Spleen (tissue), 7 donors: Measurements from ENCODE around the gene ANTXR2.

ENCODE experiments used
- CTCF ChIP-seq, 11 experiments: fragments of 200-600 bp in 7 of 11; fragments of 450-650 bp in 4 of 11; sonication (generic) in 4 of 11; IDR thresholded peaks in 8 of 11; conservative IDR thresholded peaks in 3 of 11; 1 replicate in 7 of 11; 2 replicates in 4 of 11; pipeline versions ENCODE4 v1.4.0 to v1.8.0; 2016 to 2021; ENCODE audit warnings: antibody characterized with exemption in 11 of 11, inconsistent platforms in 4 of 11, mild to moderate bottlenecking in 1 of 11
- POLR2A ChIP-seq, 3 donors: fragments of 450-650 bp; IDR thresholded peaks; one replicate each; pipeline ENCODE4 v1.5.1; 2017; ENCODE audit warnings: antibody characterized with exemption in 3 of 3, mild to moderate bottlenecking in 1 of 3
- donor health status: DM: no; HTN: no; CAD: no; lungs with moderate emphysema.
- donor health status: DM: no; HTN: no; CAD: no.
- donor health status: DM: no; HTN: no; CAD: no.

GRCh38 chr4:80091184-80091583 is 18.2 kb upstream of the ANTXR2 start:
- TF ChIP-seq POLR2A (IDR thresholded peaks at IDR 0.05) (no peak), CTCF (IDR thresholded peaks at IDR 0.05 in 8 of 11, conservative IDR thresholded peaks at IDR 0.05 in 3 of 11) (no peak)
